IPS DF 6.9 (cell line): Measurements from ENCODE around the gene MZB1.

Experiments
- DNase-seq: peaks from one replicate; pipeline ENCODE4 v3.0.0-alpha.2; 2013; ENCODE audit warnings: low read depth, low spot score
- H3K27ac ChIP-seq: one replicate; pipeline ENCODE4 v1.5.1; 2013; ENCODE audit warnings: low read length, control low read depth
- H3K27me3 ChIP-seq: 2 replicates; pipeline ENCODE4 v1.6.1; 2013; ENCODE audit warnings: mild to moderate bottlenecking, low read length; ENCODE audit not compliant: control insufficient read depth, insufficient read depth
- H3K36me3 ChIP-seq: 2 replicates; pipeline ENCODE4 v1.6.1; 2013; ENCODE audit warnings: low read length; ENCODE audit not compliant: control insufficient read depth, insufficient read depth
- H3K4me1 ChIP-seq: 2 replicates; pipeline ENCODE4 v1.6.1; 2013; ENCODE audit warnings: low read length; ENCODE audit not compliant: control insufficient read depth, insufficient read depth
- H3K4me3 ChIP-seq: 2 replicates; pipeline ENCODE4 v1.5.1; 2013; ENCODE audit warnings: mild to moderate bottlenecking, low read length
- H3K9me3 ChIP-seq: 2 replicates; pipeline ENCODE4 v1.6.1; 2013; ENCODE audit warnings: low read length, inconsistent platforms; ENCODE audit not compliant: control insufficient read depth, insufficient read depth
- WGBS: extraction: QIAGEN DNeasy Blood & Tissue Kit; methylation state at CpG from one replicate; pipeline ENCODE4 v1.1.7; 2013; ENCODE audit warnings: mixed read lengths, missing lambda C conversion rate; ENCODE audit not compliant: insufficient read length, insufficient coverage; 5-methylcytosine and 5-hydroxymethylcytosine counted together

Gene MZB1

GRCh38 chr5:139419226-139420192 lies 29.8 kb upstream of the MZB1 start:
- WGBS: no CpG with 5 or more reads among the region's 9 CpGs
- no peaks in the 10 kb centered on the region for H3K27me3 ChIP-seq
- H3K4me3 ChIP-seq: no peak overlapping the region

GRCh38 chr5:139418793-139419192 lies 29.1 kb upstream of the MZB1 start:
- no peaks in the 10 kb centered on the region for H3K27me3 ChIP-seq
- H3K4me3 ChIP-seq: no peak overlapping the region
- H3K27ac ChIP-seq: no peak overlapping the region
- H3K9me3 ChIP-seq: no peaks in the 10 kb centered on the region
- no peaks in the 10 kb centered on the region for H3K4me1 ChIP-seq
- H3K36me3 ChIP-seq: peaks cover 4% of the 10 kb centered on the region; the same call in 1 of the 2 replicates
- no CpG with 5 or more reads among the region's 1 CpG for WGBS
- DNase-seq: no peak

More at GRCh38 chr5:139419226-139420192, 29.8 kb upstream of the MZB1 start:
- Histone ChIP-seq H3K27ac (no peak overlapping the region), H3K36me3 (peaks cover 7% of the 10 kb centered on the region; the same call in 1 of the 2 replicates), H3K9me3 (no peaks in the 10 kb centered on the region), H3K4me1 (no peaks in the 10 kb centered on the region)
- no peak for DNase-seq

- Histone ChIP-seq H3K4me1 (no peaks in the 10 kb centered on the region), H3K36me3 (peaks cover 3% of the 10 kb centered on the region; the same call in 1 of the 2 replicates), H3K27ac (no peak overlapping the region), H3K27me3 (no peaks in the 10 kb centered on the region), H3K9me3 (no peaks in the 10 kb centered on the region), H3K4me3 (no peak overlapping the region)
- no peak for DNase-seq
- WGBS: no CpG with 5 or more reads among the region's 4 CpGs
Observed at GRCh38 chr5:139417214-139417613, 27.5 kb upstream of the MZB1 start.

DNA sequence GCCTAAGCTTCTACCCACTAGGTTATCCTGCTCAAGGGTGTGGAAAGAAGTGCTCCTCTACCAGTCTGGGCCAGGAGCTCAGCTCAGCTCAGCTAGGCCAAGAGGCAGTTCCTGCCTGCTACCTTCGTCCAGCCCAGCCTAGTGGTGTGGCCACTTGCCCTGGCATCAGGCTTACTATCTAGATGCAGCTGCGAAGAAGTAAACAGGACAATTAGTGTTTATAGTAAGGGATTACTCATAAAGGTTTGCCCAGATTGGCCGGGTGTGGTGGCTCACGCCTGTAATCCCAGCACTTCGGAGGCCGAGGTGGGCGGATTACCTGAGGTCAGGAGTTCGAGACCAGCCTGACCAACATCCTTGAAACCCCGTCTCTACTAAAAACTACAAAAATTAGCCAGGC lies 26.9 kb upstream of the MZB1 start:
- Histone ChIP-seq H3K4me1 (no peaks in the 10 kb centered on the region), H3K27me3 (no peaks in the 10 kb centered on the region), H3K9me3 (no peaks in the 10 kb centered on the region), H3K27ac (no peak overlapping the region), H3K4me3 (no peak overlapping the region), H3K36me3 (peaks cover 3% of the 10 kb centered on the region; the same call in 1 of the 2 replicates)
- WGBS: no CpG with 5 or more reads among the region's 9 CpGs
- DNase-seq: no peak

- H3K9me3 ChIP-seq: no peaks in the 10 kb centered on the region
- no peaks in the 10 kb centered on the region for H3K4me1 ChIP-seq
- no peaks in the 10 kb centered on the region for H3K27me3 ChIP-seq
- H3K27ac ChIP-seq: no peak overlapping the region
- peaks cover 3% of the 10 kb centered on the region; the same call in 1 of the 2 replicates for H3K36me3 ChIP-seq
- no peak for DNase-seq
- H3K4me3 ChIP-seq: no peak overlapping the region
Observed at GRCh38 chr5:139415869-139416268, 26.2 kb upstream of the MZB1 start.

DNA sequence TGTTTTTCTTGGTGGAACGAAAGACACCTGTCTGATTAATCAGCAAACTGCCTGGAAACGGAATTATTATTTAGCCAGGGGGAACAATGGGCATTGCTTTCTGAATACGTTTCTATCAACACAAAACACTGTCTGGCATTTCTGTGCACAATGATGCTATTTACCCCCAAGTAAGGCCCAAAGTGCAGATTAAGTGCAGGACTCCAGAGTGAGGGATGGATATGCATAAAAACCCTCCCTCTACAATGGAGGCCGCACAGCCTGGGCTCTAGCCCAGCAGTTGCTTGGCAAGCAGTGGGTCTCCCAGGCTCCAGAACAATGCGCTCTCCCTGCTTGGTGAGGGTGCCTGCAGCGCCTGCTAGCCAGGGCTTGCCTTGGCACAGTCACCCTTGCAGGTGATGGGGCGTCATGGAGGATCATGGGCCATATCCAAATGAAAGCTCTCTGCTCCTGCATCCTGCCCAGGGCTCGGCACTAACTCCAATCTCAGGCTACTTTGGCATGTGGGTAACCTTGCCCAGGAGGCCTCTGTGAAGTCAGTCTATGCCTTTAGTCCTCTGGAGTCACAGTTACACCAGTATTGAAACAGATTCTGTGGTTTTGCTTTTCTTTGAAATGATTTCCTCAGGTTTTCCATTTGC lies 25.6 kb upstream of the MZB1 start:
- no peak for DNase-seq
- Histone ChIP-seq H3K4me3 (no peak overlapping the region), H3K9me3 (no peaks in the 10 kb centered on the region), H3K27ac (no peak overlapping the region), H3K4me1 (no peaks in the 10 kb centered on the region), H3K27me3 (no peaks in the 10 kb centered on the region), H3K36me3 (peaks cover 3% of the 10 kb centered on the region; the same call in 1 of the 2 replicates)
- WGBS: no CpG with 5 or more reads among the region's 8 CpGs

- Histone ChIP-seq H3K27me3 (no peaks in the 10 kb centered on the region), H3K4me1 (no peaks in the 10 kb centered on the region), H3K27ac (no peak overlapping the region), H3K36me3 (peaks cover 3% of the 10 kb centered on the region; the same call in 1 of the 2 replicates), H3K9me3 (no peaks in the 10 kb centered on the region), H3K4me3 (no peak overlapping the region)
- no peak for DNase-seq
- WGBS: no CpG with 5 or more reads among the region's 9 CpGs
Observed at GRCh38 chr5:139414581-139415130, 24.9 kb upstream of the MZB1 start.

DNA sequence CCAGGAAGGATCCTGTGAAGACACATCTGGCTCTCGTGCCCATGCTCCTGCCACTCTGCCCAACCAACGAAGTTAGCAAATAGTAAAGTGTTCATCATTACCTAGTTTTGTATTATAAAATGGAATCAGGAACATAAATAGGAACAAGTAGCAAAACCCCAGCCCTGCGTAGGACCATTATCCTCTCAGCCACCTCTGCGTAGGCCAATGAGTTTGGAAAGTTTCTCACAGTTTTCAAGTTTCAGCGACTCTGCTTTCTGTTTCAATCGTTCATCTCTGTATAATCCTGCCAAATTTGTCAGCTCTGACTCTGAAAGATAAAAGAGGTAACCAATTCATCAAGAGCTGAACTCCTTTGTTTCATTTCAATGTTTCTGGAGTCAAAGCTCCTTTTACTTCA lies 24.2 kb upstream of the MZB1 start:
- DNase-seq: no peak
- Histone ChIP-seq H3K9me3 (no peaks in the 10 kb centered on the region), H3K4me3 (no peak overlapping the region), H3K4me1 (no peaks in the 10 kb centered on the region), H3K27me3 (no peaks in the 10 kb centered on the region), H3K27ac (no peak overlapping the region), H3K36me3 (peaks cover 3% of the 10 kb centered on the region; the same call in 1 of the 2 replicates)
- whole genome bisulfite sequencing: no CpG with 5 or more reads among the region's 6 CpGs

- no peaks in the 10 kb centered on the region for H3K4me1 ChIP-seq
- no peaks in the 10 kb centered on the region for H3K9me3 ChIP-seq
- H3K36me3 ChIP-seq: no peaks in the 10 kb centered on the region
- H3K27me3 ChIP-seq: no peaks in the 10 kb centered on the region
- no peak overlapping the region for H3K27ac ChIP-seq
- no peak overlapping the region for H3K4me3 ChIP-seq
- no CpG with 5 or more reads among the region's 6 CpGs for WGBS
- DNase-seq: no peak
Observed at GRCh38 chr5:139413153-139413552, 23.4 kb upstream of the MZB1 start.

- Histone ChIP-seq H3K4me1 (no peaks in the 10 kb centered on the region), H3K27ac (no peak overlapping the region), H3K4me3 (no peak overlapping the region), H3K27me3 (no peaks in the 10 kb centered on the region), H3K9me3 (no peaks in the 10 kb centered on the region), H3K36me3 (no peaks in the 10 kb centered on the region)
- no peak for DNase-seq
- WGBS: no CpG with 5 or more reads among the region's 17 CpGs
Observed at GRCh38 chr5:139410993-139411828, 21.5 kb upstream of the MZB1 start.
